Neural cell (in vitro differentiated cells): ENCODE data around the gene C11orf86. TPM values are rescaled to one million over a fixed set of nuclear protein-coding genes. Genes with fewer than 3 reads are reported as not detected.

Source experiments
- H2AFZ ChIP-seq: fragments of 200-600, 300-800 bp; sonication (generic), shearing (Covaris generic); 2 replicates; pipeline ENCODE4 v1.6.0; 2014; ENCODE audit warnings: low read depth, mild to moderate bottlenecking, antibody characterized with exemption, low read length, moderate library complexity
- H3F3A ChIP-seq: fragments of 200-600 bp; shearing (Covaris generic); 2 replicates; pipeline ENCODE4 v1.6.1; 2016; ENCODE audit warnings: mild to moderate bottlenecking, moderate library complexity, mixed read lengths, antibody characterized with exemption, low read length; ENCODE audit not compliant: insufficient read depth, poor library complexity, severe bottlenecking
- H3K27ac ChIP-seq: fragments of 200-600, 300-800 bp; sonication (generic), shearing (Covaris generic); 2 replicates; pipeline ENCODE4 v1.5.1; 2014; ENCODE audit warnings: mild to moderate bottlenecking, low read length, moderate library complexity
- H3K27me3 ChIP-seq: fragments of 300-800, 200-600 bp; sonication (generic), shearing (Covaris generic); 2 replicates; pipeline ENCODE4 v1.6.0; 2014; ENCODE audit warnings: mild to moderate bottlenecking, low read depth, low read length, moderate library complexity; ENCODE audit not compliant: insufficient read depth
- H3K36me3 ChIP-seq: fragments of 300-800, 200-600 bp; sonication (generic), shearing (Covaris generic); 2 replicates; pipeline ENCODE4 v1.5.1; 2014; ENCODE audit warnings: mild to moderate bottlenecking, antibody characterized with exemption, low read length, moderate library complexity; ENCODE audit not compliant: insufficient read depth
- H3K4me2 ChIP-seq: fragments of 300-800, 200-600 bp; sonication (generic), shearing (Covaris generic); 2 replicates; pipeline ENCODE4 v1.6.0; 2014; ENCODE audit warnings: mild to moderate bottlenecking, low read length
- H3K4me3 ChIP-seq: fragments of 300-800, 200-600 bp; sonication (generic), shearing (Covaris generic); 2 replicates; pipeline ENCODE4 v1.5.1; 2014; ENCODE audit warnings: mild to moderate bottlenecking, low read length, moderate library complexity
- H3K79me2 ChIP-seq: fragments of 200-600 bp; shearing (Covaris generic); replicated peaks from 2 replicates; pipeline ENCODE4 v1.6.0; 2014; ENCODE audit warnings: mild to moderate bottlenecking, low read length, moderate library complexity; ENCODE audit not compliant: insufficient read depth
- H3K9ac ChIP-seq: fragments of 300-800, 200-600 bp; sonication (generic), shearing (Covaris generic); 2 replicates; pipeline ENCODE4 v1.6.1; 2016; ENCODE audit warnings: mild to moderate bottlenecking, low read length, mixed read lengths
- H3K9me2 ChIP-seq: fragments of 200-600 bp; shearing (Covaris generic); 2 replicates; pipeline ENCODE4 v1.6.1; 2016; ENCODE audit warnings: mild to moderate bottlenecking, low read length, mixed read lengths; ENCODE audit not compliant: insufficient read depth
- H3K9me3 ChIP-seq: fragments of 200-600, 300-800 bp; sonication (generic), shearing (Covaris generic); 2 replicates; pipeline ENCODE4 v1.6.1; 2016; ENCODE audit warnings: mild to moderate bottlenecking, mixed run types, low read length, moderate library complexity, mixed read lengths
- H4K20me1 ChIP-seq: fragments of 200-600 bp; shearing (Covaris generic); 2 replicates; pipeline ENCODE4 v1.6.1; 2016; ENCODE audit warnings: mild to moderate bottlenecking, mixed run types; ENCODE audit not compliant: insufficient read depth
- EP300 ChIP-seq: fragments of 450-650 bp; conservative IDR thresholded peaks from 2 replicates; pipeline ENCODE4 v1.6.1; 2014; ENCODE audit warnings: antibody characterized with exemption, mild to moderate bottlenecking, moderate library complexity; ENCODE audit not compliant: poor library complexity, severe bottlenecking
- EZH2 ChIP-seq: fragments of 200-600, 300-800 bp; shearing (Covaris generic), sonication (generic); IDR thresholded peaks from 2 replicates; pipeline ENCODE4 v1.6.1; 2014; ENCODE audit warnings: antibody characterized with exemption, low read length, borderline replicate concordance, mild to moderate bottlenecking; ENCODE audit not compliant: insufficient read depth, poor library complexity, severe bottlenecking
- MXI1 ChIP-seq: fragments of 450-650 bp; conservative IDR thresholded peaks from 2 replicates; pipeline ENCODE4 v1.6.1; 2014; ENCODE audit warnings: antibody characterized with exemption, mild to moderate bottlenecking; ENCODE audit not compliant: poor library complexity, severe bottlenecking
- POLR2AphosphoS5 ChIP-seq: IDR thresholded peaks from 2 replicates; pipeline ENCODE4 v1.6.1; 2012
- RAD21 ChIP-seq: fragments of 450-650 bp; conservative IDR thresholded peaks from 2 replicates; pipeline ENCODE4 v1.6.1; 2014; ENCODE audit warnings: antibody characterized with exemption, mild to moderate bottlenecking, moderate library complexity
- SMC3 ChIP-seq: fragments of 450-650 bp; conservative IDR thresholded peaks from 2 replicates; pipeline ENCODE4 v1.6.1; 2014; ENCODE audit warnings: antibody characterized with exemption, mild to moderate bottlenecking, moderate library complexity; ENCODE audit not compliant: poor library complexity
- TAF1 ChIP-seq: IDR thresholded peaks from 2 replicates; pipeline ENCODE4 v1.6.1; 2012; ENCODE audit warnings: low read depth
- polyA plus RNA-seq: library from polyadenylated mRNA; depleted of rRNA; stranded (reverse); fragments of >200 nt; gene quantifications from 2 replicates; pipeline ENCODE4 v1.2.3, GENCODE V29; 2014
- TF ChIP-seq, protein P1 (sequence below): fragments of 450-650 bp; IDR thresholded peaks from 2 replicates; pipeline ENCODE4 v1.5.1; 2014; ENCODE audit warnings: antibody characterized with exemption, mild to moderate bottlenecking, moderate library complexity; ENCODE audit not compliant: poor library complexity, severe bottlenecking
- TF ChIP-seq, protein P2 (sequence below): IDR thresholded peaks from 2 replicates; pipeline ENCODE4 v1.6.1; 2012; ENCODE audit warnings: borderline replicate concordance

Gene C11orf86
- polyA plus RNA-seq, 1 donor from 2014 or later, result not detected

DNA sequence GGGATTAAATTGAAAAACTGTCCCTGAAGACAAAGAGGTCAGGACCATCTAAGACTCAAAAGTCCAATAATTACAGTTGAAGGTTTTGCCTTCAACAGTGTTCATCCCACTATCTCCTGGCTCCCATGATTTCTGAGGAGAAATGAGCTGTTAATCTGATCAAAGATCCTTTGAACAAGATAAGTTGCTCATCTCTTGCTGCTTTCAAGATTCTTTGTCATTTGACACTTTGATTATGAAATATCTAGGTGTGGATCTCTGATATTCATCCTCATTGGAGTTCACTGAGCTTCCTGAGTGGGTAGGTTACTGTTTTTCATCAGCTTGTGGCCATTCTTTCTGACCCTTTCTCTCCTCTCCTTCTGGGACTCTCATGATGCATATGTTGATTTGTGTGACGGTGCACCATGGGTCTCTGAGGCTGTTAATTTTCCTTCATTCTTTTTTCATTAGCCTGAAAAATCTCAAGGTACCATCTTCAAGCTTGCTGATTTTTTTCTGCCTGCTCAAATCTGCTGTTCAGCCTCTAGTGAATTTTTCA, 37.8 kb upstream of the C11orf86 start:
- Histone ChIP-seq H3K4me3 (no peak overlapping the region), H3F3A (no peaks in the 10 kb centered on the region), H3K27ac (no peak overlapping the region), H3K9me2 (no peaks in the 10 kb centered on the region), H3K36me3 (no peaks in the 10 kb centered on the region), H2AFZ (no peak overlapping the region), H3K79me2 (no peaks in the 10 kb centered on the region), H4K20me1 (no peaks in the 10 kb centered on the region), H3K9ac (no peak overlapping the region), H3K9me3 (no peaks in the 10 kb centered on the region), H3K4me2 (no peak overlapping the region), H3K27me3 (no peaks in the 10 kb centered on the region)
- TF ChIP-seq EP300 (no peak), TAF1 (no peak), RAD21 (no peak), MXI1 (no peak), EZH2 (no peak), SMC3 (no peak), POLR2AphosphoS5 (no peak)
- TF ChIP-seq, protein P1, sequence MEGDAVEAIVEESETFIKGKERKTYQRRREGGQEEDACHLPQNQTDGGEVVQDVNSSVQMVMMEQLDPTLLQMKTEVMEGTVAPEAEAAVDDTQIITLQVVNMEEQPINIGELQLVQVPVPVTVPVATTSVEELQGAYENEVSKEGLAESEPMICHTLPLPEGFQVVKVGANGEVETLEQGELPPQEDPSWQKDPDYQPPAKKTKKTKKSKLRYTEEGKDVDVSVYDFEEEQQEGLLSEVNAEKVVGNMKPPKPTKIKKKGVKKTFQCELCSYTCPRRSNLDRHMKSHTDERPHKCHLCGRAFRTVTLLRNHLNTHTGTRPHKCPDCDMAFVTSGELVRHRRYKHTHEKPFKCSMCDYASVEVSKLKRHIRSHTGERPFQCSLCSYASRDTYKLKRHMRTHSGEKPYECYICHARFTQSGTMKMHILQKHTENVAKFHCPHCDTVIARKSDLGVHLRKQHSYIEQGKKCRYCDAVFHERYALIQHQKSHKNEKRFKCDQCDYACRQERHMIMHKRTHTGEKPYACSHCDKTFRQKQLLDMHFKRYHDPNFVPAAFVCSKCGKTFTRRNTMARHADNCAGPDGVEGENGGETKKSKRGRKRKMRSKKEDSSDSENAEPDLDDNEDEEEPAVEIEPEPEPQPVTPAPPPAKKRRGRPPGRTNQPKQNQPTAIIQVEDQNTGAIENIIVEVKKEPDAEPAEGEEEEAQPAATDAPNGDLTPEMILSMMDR, result no peak

DNA sequence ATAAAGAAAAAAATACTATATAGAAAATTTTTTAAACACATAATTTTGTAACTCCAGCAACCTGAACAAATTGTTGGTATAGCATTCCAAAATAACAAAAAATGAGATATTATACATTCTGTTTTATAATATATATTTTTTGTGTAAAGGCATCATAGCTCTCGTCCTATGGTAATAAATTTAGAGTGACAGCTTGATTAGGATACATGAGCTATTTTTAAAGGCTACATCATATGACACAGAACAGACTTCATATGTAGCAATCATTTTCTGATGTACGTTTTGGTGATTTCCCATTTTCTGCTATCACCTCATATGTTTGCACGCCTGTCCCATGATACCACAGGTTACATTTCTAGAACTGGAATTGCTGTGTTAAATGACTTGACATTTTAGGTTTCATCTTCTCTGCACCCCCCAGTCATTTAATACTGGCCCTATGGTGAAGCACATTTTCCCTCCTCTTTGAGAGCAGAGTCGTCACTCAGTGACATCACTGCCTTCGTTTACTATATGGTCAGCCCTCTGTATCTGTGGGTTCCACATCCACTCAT, 36.4 kb upstream of the C11orf86 start:
- no peak overlapping the region for H2AFZ ChIP-seq
- no peaks in the 10 kb centered on the region for H3K36me3 ChIP-seq
- no peaks in the 10 kb centered on the region for H4K20me1 ChIP-seq
- H3K4me2 ChIP-seq, result peak overlapping the region; percentile 14
- H3K9ac ChIP-seq, result no peak overlapping the region
- no peaks in the 10 kb centered on the region for H3K79me2 ChIP-seq
- no peaks in the 10 kb centered on the region for H3F3A ChIP-seq
- H3K27ac ChIP-seq, result peak overlapping the region; percentile 28
- TF ChIP-seq, protein P1, result no peak
- TF ChIP-seq TAF1, result no peak
- TF ChIP-seq, protein P2, sequence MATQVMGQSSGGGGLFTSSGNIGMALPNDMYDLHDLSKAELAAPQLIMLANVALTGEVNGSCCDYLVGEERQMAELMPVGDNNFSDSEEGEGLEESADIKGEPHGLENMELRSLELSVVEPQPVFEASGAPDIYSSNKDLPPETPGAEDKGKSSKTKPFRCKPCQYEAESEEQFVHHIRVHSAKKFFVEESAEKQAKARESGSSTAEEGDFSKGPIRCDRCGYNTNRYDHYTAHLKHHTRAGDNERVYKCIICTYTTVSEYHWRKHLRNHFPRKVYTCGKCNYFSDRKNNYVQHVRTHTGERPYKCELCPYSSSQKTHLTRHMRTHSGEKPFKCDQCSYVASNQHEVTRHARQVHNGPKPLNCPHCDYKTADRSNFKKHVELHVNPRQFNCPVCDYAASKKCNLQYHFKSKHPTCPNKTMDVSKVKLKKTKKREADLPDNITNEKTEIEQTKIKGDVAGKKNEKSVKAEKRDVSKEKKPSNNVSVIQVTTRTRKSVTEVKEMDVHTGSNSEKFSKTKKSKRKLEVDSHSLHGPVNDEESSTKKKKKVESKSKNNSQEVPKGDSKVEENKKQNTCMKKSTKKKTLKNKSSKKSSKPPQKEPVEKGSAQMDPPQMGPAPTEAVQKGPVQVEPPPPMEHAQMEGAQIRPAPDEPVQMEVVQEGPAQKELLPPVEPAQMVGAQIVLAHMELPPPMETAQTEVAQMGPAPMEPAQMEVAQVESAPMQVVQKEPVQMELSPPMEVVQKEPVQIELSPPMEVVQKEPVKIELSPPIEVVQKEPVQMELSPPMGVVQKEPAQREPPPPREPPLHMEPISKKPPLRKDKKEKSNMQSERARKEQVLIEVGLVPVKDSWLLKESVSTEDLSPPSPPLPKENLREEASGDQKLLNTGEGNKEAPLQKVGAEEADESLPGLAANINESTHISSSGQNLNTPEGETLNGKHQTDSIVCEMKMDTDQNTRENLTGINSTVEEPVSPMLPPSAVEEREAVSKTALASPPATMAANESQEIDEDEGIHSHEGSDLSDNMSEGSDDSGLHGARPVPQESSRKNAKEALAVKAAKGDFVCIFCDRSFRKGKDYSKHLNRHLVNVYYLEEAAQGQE, result no peak
- H3K4me3 ChIP-seq, result no peak overlapping the region
- H3K9me3 ChIP-seq, result no peaks in the 10 kb centered on the region
- H3K9me2 ChIP-seq, result no peaks in the 10 kb centered on the region
- no peaks in the 10 kb centered on the region for H3K27me3 ChIP-seq
